Kasumi-1 (cell line): ENCODE results near the gene NR2C2.
A peak's percentile ranks its signal among the peaks of the same experiment; 100 is the strongest.

Source experiments
- DNase-seq, 2 experiments: peaks; one replicate each; lab custom pipeline; 2025; lab: John Stamatoyannopoulos, UW

Gene NR2C2

DNA sequence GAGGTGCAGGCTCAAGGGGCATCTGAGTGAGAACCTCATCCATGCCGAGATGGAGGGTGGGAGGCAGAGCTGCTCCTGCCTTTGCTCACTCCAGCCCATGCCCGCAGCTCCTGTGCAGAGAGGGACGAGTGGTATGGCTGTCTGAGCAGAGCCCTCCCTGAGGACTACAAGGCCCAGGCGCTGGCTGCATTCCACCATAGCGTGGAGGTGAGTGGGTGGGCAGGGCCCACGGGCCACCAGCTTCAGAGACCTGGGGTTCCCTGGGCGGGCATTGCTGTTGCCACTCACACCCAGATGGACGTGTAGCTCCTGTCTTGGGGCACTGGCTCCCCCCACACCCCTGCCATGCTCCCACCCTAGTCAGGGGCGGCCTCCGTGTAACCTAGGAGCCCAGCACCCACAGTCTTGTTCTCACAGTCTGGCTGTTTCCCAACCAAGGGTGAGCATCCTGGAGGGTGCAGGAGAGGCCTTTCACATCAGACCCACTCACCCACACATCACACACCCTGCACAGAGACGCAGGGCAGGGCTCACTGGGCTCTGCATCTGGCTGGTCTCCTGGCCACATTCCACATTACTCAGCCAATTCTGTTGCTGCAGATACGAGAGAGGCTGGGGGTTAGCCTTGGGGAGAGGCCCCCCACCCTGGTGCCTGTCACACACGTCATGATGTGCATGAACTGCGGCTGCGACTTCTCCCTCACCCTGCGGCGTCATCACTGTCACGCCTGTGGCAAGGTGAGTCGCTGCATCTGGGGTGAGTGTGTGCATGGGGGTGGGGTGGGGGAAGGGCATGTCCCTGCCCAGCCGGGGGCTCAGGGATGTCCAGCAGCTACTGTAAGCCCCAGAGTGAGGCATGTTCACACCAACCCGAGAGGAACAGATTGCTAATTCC is 25.3 kb upstream of the NR2C2 start:
- no peak for DNase-seq

DNA sequence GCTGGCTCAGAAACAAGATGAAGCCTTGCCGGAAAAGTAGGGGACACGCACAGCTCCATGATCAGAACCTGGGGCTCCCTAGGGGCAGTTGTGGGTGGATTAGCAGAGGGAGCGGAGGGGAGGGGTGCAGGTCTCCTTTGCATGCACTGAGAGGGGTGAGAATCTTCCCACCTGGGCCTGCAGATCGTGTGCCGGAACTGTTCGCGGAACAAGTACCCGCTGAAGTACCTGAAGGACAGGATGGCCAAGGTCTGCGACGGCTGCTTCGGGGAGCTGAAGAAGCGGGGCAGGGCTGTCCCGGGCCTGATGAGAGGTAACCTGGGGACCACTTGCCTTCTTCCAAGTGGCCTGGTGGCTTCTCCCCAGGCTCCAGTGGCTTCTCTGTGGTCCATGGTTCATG is 24.5 kb upstream of the NR2C2 start:
- no peak for DNase-seq

DNA sequence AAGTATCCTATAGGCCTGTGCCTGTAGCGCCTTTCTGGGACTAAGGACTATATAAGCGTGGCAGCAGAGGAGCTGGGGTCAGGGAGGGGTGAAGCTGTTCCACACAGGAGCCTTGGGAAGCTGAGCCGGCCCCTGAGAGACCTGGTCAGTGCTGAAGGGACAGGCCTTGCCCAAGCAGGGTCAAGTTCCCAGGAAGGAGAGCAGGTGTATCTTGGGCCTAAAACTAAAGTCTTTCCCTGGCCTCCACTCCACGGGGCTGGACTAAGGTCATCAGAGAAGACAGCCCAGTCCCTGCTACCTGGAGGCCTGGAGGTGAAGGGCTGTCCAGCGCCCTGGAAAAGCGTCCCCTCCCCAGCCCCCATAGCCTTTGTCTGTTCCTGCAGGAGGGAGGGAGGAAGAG is 23.9 kb upstream of the NR2C2 start:
- no peak for DNase-seq

DNA sequence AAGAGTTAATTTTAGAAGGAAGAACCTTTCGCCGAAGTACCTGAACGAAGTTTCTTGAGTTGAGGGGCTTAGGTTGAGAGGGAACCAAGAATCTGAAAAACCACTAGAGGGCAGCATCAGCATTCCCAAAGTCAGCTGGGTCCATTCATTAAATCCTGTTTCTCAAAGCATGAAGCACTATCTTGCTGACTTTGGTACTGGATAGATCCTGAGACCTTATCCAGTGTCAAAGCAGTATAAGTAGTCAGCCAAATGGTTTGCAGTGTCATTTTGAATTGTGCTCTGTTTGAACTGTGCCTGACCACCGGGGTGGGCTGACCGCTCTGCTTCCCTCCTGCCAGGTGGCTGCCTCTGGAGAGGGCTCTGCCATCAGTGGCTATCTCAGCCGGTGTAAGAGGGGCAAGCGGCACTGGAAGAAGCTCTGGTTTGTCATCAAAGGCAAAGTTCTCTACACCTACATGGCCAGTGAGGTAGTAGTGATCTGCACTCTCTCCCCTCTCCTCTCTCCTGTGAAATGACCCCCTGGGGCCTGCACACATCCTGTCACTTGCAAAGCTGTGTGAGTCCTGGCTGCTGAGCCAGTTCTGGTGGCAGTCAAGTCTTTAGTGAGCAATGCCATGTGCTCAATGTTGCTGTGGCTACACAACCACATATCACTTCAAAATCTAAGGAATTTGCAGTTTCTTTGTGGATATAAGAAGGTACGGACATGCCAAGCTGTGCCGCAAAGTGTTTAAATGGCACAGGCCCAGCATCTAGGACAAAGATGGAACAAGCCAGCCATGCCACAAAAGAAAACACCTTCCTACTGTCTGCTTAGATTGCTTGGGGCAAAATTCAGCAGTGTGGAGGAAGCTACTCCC is 21.4 kb upstream of the NR2C2 start:
- peak; percentile 77 to 82 for DNase-seq

DNA sequence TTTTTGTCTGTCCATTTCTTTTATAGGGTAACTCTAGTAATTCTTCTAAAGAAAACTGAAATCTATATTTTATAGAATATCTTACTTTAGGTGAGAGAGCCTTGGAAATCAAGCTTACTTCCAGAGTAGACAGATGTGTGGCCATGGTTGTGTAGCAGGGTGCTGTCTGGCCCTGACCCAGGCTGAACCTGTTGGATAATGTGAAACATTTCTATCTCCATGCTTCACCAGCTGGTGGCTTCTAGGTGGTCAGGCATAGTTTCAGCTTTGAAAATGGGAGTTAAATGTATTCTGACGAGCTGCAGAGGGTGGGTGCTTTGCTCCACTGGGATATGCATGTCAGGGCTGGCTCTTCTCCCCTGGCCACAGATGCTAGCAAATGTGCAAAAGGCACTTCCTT is 20.8 kb upstream of the NR2C2 start:
- no peak for DNase-seq

- DNase-seq = no peak
Observed at GRCh38 chr3:14927308-14927707, 20.1 kb upstream of the NR2C2 start.

DNA sequence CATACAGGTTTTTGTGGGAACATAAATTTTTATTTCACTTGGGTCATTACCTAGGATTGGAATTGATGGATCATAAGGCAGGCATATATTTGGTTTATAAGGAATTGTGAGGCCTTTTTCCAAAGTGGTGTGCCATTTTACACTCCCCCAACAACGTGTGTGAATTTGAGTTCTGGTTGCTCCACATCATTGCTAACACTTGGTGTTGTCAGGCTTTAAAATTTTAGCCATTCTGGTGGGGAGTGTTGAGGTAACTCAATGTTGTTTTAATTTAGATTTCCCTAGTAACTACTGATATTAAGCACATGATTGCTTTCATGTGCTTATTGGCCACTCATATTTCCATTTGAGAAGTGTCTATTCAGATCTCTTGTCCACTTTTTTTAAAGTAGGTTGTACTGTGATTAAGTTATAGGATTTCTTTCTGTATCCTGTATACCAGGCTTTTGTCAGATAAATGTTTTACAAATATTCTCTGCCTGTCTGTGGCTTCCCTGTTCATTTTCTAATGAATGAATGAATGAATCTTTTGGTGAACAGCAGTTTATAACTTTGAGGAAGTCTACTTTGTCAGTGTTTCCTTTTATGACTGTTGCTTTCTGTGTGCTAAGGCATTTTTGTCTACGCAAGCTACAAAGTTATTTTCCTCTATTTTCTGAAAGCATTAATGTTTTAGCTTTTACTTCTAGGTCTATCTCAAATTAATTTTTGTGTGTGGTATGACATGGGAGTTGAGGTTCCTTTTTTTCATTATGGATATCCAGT is 17.9 kb upstream of the NR2C2 start:
- no peak for DNase-seq

- DNase-seq = no peak
Observed at GRCh38 chr3:14933820-14934425, 13.5 kb upstream of the NR2C2 start.

DNA sequence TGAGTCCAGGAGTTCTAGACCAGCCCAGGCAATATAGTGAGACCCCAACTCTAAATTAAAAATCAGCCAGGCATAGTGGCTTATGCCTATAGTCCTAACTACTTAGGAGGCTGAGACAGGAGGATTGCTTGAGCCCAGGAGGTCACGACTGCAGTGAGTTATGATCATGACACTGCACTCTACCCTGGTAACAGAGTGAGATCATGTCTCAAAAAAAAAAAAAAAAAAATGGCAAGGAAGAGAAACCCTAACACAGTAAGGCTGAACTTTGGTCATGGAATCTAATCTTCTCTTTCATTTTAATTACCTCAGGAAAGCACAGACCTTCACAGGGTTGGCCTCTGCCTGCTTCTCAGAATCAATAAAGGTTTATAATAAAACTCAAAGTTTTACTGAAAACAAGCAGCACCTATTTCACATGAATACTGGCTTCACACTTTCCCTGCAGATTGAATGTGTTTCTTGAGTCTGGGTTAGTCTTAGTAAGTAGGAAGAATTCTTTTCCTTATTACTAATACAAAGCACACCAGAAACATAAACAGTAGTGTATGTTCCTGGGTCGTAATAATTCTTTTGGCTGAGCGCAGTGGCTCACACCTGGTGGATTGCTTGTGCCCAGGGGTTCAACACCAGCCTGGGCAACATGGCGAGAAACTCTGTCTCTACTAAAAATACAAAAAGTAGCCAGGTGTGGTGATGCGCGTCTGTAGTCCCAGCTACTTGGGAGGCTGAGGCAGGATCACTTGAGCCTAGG is 11.6 kb upstream of the NR2C2 start:
- no peak for DNase-seq

DNA sequence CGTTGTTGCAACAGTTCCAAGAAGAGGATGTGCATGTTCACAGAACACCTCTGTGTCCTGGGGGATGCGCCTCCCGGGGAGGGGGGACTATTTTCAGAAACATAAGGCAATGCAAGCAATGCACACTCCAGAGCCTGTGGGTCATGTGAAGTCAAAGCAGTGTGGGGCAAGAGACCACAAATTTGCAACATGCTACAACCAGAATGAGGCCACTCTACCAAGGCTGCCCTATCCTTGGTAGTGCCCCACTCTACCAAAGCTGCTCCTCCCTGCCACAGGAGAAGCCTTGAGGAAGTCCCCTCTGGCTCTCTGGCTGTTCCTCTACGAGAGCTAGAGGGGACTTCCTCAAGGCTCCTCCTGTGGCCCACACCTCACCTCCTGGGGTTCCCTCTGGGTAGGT is 8.4 kb upstream of the NR2C2 start:
- no peak for DNase-seq

GRCh38 chr3:14941871-14942270 is 5.5 kb upstream of the NR2C2 start:
- no peak for DNase-seq

DNA sequence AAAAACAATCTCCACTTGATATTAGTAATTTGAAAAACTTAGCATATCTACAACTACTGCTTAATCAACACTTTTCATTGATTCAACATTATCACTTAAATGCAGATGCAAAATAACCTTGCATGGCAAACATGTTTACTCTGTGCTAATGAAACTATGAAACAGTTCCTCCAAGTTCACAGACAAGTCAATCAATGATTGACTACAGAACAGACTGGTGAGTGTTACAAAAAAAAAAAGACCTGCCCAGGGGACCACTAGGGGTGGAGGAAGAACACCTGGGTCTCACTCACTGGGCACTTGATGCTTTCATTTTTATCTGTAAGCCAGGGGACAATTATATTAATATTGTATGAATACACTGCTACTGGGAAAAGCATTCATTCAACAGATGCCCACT is 4.3 kb upstream of the NR2C2 start:
- no peak for DNase-seq

DNA sequence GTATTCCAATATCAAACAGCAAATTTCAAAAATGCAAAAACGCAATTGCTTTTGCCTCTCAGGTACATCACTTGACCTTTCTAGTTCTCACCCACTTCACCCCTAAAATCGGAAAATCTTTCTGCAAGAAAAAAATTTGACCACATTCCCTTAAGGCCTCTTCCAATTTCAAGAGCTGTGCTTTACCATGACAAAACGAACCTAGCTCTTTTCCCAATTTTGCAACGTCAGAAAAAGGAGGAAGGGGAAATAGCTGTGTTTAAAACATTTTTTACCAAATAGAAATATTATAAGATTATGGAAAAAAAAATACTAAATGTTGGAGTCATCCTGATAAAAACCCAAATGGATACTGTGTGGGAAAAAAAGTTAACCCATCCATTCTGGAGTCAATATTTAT is 1.1 kb upstream of the NR2C2 start:
- DNase-seq = no peak

GRCh38 chr3:14946739-14947099 is 664 bp upstream of the NR2C2 start:
- DNase-seq = peak; percentile 52 to 54

DNA sequence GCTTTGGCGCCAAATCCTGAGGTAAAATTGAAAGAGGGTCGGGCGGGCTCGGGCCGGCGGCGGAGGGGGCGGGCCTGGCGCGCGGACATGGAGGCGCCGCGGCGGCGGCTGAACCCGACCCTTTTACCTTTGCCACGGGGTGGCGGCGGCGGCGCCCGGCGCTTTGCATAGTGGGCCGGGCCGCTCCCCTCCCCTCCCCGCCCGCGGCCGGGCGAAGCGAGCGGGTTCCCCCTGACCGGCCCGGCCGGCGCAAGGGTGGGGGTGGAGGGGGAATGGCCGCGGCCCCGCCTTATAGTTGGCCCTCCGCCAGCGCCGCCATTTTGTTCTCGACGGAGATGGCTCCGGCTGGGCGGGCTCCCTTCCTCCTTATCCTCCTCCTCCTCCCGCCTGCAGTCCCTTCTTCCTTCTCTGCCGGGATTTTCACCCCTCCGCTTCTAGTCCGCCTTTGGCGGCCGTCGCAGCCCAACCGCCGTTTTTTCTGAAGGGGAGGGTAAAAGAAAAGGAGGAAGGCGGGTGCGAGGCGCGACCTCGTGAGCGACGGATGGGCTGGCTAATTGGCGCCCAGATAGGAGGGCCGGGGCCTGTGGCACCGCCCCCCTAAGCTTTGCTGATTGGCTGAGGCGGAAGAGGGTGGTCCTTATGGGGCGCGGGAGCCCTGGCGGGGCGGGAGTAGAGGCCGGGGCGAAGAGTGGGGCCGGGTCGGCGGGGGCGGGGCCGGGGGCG is 664 bp downstream of the NR2C2 start:
- DNase-seq = peak; percentile 93 to 94

DNA sequence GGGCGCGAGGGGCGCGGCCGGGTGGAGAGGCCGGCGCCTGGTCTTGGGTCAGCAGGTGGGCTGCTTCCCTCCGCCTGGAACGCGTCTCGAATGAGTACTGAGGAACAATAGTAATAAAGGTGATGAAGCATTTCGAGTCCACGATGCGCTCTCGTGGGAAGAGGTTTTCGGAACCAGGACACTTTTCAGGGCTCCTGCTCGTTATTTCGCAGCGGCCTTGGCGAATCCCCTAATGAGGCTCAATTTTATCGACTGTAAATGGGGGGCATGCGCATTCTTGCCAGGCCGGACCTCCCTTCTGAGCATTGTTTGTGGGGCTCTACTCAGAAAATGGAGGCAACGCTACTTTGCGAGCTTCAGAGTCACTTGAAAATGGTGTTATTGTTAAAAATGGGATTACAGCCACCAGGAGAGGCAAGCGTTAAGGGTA is 1.2 kb downstream of the NR2C2 start:
- DNase-seq = no peak

GRCh38 chr3:14949126-14949525 is 1.7 kb downstream of the NR2C2 start:
- DNase-seq = no peak

DNA sequence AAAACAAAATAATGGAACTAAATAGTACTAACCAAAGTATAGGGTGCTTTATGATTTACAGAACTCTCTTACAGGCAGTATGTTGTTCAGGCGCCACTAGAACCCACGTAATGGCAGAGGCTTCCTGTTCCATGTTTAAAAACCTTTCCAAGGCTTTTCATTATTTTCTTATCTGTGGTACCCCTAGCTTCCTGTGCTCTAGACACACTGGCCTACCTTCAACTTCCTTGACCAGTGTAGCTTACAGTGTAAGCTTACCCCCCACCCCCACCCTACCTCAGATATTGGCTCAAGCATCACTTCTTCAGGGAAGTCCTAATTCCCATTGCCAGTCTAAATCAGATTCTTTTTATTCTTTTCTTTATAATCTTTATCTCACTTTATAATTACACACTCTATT is 2.9 kb downstream of the NR2C2 start:
- no peak for DNase-seq

DNA sequence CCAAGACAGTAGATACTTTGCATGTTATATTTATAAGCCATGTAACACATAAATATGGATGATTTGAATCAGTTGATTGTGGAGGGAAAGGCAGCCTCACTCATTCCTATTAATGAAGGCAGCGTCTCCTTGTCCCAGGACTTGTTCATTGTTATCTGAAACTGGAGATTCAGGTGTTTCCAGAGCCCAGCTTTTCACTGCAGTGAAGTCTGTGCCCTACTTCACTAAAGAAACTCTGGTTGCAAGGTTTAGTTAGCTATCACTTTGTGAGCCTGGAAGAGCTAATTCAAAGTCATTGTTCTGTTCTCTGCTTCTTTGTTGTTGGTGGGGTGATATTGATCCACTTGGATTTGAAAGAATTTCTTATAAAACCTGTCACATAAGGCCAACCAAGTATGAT is 9.8 kb downstream of the NR2C2 start:
- no peak for DNase-seq

DNA sequence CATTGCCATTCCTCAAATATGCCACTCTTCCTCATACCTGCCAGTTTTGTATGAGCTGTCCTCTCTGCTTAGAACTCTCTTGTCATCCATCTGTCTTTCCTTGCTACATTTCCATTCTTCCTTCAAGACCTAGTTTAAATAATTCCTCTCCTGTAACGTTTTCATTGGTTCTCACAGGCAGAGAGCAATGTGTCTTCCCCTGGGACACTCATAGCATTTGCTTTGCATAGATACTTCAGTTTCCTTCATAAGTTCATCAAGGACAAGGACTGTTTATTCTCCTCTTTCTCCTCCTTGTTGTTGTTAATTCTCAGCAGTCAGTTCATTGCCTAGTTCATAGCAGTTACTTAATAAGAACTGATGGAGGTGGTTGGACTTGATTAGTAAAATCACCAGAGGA is 10.5 kb downstream of the NR2C2 start:
- DNase-seq = no peak
